ENCODE data around the gene DHRS7B.
"Not testable (repeated sequence)": the region's sequence is repeated elsewhere in the genome, so short reads cannot be mapped to it uniquely, and the experiment has no call there.

The DHRS7B gene

DNA sequence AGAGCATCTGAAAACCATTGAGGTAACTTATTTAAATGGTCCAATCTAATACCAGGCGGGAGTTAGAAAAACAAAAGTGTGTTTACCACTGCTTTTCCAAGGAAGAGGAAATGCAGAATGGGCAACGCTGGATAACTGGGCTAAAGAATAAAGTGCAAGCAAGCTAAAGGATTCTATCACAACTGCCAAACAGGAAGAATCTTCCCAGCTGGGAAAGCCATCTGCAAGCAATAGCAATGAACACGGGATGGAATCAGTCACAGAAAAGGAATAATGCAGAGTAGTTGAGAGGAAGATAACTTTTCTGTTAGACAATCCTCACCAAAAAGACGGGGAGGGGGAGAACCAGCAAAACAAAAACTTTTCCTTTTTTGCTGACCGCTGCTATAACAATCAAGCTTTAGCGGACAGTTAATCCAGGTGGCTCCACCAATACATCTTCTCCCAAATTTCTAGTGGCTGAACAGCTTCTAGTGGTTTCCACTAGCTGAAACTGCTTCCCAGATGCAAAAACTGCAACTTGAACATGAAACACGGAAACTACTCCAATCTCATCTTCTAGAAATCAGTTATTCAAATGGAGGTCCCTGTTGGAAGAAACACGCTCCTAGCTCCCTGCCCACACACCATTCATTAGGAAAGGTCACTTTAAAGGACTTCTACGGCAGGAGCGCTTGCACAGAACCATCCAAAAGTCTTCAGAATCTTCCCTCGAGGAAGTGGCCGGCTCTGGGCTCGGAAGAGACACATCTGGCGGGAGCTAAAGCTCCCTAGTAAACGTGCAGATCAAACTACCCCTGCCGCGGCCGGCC is 86.3 kb downstream of the DHRS7B start:
- no peak for DNase-seq

DNA sequence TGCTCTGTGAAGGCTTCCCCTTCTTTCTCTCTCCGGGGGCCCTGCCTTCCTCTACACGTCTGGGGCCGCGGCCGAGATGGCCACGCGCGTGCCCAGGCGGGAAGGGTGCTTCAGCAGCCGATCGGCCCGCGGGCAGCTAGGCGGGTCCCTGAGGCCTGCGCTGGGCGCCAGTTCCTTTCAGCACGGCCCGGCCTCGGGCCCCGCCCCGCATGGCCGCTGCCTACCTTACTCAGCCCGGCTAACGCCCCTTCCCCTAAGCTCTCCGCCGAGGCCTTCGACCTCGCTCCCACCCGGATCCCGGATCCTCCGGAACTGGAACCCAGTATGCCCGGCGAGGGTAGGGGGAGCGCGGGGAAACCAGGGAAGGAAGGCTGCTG is 86.9 kb downstream of the DHRS7B start:
- DNase-seq, result no peak

DNA sequence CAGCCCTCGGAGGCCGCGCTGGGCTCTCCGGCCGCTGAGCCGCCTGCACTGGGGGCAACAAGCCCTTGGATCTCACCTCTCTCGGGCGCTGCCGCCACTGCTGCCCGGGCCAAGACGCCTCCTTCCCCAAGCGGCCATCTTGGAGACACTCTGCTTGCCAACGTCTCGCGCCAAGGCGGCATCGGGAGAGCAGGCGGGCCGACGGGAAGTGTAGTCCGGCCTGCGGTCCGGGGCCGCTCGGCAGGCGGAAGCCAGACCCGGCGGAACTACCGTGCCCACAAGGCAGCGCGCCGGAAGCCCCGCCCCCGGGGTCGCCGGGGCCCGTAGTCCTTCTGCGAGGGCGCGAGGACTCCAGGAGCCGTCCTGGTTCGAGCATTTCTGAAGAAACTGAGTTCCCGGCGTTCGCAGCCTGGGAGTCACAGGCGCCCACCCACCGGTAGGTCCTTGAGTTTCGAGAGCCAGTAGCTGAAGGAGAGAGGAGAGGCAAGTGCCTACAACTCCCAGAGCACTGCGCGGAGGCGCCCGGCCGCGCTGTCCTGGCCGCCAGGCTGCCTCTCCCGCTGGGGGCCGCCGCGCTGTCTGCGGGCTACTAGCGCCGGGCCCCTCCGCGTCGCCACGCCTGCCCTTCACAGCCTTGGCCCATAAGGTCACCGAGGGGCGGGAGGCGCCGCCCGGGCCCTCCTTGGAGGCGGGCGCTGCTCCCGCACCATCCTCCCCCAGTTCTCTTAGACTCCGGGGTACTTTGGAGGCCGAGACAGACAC is 87.4 kb downstream of the DHRS7B start, which contains the start of gene TMEM11:
TSS of gene TMEM11 (minus strand) at position 147 of the 762 bp plus-strand sequence. CDS start at position 138, 9 bp downstream.
- DNase-seq, result peak; percentile 94

DNA sequence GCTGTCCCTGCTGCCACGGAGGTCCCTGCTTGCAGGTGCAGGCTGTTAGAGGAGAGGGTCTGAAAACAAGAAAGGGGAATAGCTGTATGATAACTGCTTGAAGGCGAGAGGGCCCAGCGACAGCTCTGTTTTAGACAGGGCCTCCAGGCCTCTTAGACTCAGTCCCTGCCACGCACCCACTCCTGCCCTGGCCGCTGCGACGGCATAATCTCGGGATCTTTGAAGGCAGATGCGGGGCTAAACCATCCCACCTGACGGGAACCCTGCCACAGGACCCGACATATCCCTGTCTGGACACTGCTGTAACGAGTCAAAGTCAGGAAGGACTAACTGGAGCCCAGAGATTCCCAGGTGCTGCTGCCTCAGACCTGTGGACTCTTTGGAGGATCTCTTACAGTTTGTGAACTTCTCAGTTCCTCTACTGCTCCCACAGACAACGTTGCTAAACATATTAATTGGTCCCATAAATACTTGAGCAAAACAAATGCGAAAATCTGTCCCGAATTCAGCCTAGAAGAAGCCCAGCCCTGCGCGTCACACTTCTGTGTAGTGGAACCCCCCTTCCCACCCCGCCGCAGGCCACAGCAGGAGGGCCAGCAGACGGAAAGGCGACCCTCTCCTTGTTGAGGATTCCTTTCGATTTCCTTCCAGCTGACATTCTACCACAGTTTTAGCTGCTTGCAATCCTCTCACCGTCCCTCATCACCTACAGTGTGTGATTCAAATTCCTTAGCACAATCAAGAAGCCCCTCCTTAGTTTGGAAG is 88.2 kb downstream of the DHRS7B start:
- DNase-seq, result no peak

DNA sequence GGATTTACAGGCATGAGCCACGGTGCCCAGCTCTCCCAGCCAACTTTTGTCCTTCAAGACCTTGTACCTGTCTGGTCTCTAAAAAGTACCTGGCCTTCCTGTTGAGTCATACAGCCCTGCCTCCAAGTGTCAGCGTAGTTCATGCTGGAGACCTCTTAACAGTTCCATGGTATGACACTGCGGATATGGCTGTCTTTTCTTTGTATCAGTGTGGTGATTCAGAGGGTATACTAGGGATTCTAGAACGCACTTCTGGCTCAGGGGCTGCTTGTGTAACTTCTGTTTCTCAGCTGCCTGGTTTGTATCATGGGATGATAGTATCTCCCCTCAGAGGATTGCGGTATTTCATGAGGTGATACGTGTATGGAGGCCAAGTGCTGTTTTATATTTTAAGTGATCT is 89.2 kb downstream of the DHRS7B start:
- no peak for DNase-seq

DNA sequence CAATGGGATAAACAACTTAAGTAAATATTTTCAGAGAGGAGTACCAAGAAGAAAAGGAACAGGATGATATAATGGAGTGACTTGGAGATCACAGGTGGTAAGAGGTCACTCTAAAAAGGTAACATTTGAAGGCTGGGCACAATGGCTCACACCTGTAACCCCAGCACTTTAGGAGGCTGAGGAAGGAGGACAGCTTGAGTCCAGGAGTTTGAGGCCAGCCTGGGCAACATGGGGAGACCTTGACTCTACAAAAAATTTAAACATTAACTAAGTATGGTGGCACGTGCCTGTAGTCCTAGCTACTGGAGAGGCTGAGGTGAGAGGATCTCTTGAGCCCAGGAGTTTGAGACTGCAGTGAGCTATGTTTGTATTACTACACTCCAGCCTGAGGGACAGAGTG is 90.6 kb downstream of the DHRS7B start:
- no peak for DNase-seq

DNA sequence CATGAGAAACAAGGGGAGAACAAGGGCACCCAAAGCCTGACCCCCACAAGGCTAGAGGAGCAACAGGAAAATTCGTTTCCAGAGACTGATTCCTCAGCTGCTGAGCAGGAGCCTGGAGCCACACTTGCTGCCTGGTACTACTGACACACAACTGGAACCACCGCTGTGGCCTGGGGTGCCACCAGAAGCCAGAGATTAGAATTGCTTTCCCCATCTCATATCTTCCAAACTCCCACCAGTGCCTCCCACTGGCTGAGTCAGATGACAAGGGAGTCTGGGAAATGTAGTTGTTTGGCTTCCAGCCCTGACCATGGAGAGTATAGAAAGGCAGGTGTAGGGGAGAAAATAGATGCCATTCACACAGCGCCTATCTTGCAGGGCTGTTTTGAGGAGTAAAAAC is 91.3 kb downstream of the DHRS7B start:
- no peak for DNase-seq

DNA sequence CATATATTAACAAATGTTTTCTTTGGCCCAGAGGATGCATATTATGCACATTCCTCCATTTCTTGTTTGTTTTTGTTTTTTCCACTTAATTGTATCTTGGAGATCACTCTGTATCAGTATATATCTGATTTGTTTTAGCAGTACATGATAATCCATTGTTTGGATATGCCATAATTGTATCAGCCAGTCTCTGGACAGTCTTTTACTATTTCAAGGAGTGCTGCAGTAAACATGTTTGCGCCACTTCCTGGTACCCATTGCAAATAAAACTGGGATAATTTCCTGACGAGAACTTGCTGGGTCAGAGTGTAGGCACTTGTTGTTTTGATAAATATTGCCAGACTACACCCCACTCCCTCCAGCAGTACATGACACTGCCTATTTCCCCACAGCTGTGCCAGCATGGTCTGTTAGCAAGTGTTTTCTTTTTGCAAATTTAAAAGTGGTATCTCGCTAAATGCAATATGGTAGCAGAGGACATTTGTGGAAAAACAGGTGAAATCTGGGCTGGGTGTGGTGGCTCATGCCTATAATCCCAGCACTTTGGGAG is 92.1 kb downstream of the DHRS7B start:
- DNase-seq, result no peak

DNA sequence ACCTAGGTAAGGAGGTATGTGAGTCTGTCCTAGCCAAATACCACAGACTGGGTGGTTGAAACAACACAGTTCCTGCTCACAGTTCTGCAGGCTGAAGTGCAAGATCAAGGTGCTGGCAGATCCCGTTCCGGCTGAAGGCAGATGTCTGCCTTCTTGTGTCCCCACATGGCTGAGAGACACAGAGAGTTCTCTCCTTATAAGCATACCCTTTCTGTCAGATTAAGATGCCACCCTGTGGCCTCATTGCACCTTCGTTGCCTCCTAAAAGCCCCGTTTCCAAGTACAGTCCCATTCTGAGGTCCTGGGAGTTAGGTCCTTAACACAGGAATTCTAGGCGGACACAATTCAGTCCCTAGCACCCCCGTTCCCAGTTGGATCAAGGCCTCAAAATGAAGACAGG is 96.3 kb downstream of the DHRS7B start:
- DNase-seq, result no peak

DNA sequence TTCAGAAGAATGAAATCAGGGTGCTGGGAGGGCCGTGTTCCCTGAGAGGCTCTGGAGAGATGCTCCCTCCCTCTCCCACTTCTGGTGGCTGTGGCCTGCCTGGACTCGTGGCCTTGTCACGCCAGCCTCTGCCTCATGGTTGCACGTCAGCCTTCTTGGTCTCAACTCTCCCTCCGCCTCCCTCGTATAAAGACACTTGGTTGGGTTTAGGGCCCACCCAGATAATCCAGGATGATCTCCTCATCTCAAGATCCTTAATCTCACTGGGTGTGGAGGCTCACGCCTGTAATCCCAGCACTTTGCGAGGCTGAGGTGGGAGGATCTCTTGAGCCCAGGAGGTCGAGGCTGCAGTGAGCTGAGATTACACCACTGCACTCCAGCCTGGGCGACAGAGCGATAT is 100.5 kb downstream of the DHRS7B start:
- not testable (repeated sequence) for DNase-seq

DNA sequence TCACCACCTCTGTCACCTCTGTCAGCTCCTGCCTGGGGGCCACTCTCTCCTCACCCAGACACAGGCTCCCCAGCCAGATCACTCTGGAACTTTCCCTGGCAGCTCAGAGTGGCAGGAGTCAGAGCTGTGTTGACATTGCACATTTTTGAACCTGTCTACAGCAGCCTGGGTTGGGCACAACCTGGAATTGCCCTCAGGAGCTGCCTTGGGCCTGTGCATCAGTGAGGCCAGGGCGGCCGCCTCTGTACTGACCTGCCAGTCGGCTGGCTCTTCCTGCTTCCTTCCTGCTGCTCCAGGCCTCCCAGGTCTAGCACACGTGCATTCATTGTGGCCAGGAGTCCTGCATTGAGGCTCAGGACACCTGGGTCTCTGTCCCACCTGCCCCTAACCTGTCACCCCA is 101.3 kb downstream of the DHRS7B start:
- DNase-seq, result no peak

DNA sequence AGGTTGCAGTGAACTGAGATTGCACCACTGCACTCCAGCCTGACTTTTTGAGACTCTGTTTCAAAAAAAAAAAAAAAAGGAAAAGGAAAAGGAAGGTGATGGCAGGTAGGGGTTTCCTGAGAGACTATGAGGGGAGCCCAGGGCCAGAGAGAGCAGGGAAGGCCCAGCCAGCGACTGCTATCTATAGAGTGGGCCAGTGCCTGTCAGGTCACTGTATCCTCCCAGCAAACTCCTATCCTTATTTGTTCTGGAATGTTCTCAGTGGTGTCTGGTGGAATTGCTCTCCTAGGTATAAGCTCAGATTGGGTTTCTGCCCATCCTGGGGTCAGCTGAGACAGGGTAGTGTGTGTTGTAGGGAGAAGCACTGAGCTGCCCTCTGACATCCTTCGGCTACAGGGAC is 102.1 kb downstream of the DHRS7B start:
- DNase-seq, result no peak

DNA sequence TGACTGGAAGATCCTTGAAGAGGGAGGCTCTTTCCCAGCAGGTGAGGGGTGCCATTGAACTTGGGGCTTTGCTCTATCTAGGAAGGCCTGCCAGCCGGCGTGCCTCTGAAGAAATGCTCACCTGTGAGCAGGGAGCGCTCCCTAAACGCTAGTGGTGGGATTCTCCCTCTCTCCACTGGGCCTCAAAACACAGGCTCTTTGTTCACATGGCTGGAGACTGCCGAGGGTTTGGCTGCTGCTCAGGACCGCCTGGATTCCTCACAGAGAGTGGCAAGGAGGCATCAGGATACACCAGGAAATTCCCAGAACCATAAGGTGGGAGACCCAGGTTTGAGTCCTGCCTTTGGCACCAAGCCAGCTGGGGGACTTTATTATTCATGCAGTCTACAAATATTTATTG is 104.8 kb downstream of the DHRS7B start:
- DNase-seq, result no peak

DNA sequence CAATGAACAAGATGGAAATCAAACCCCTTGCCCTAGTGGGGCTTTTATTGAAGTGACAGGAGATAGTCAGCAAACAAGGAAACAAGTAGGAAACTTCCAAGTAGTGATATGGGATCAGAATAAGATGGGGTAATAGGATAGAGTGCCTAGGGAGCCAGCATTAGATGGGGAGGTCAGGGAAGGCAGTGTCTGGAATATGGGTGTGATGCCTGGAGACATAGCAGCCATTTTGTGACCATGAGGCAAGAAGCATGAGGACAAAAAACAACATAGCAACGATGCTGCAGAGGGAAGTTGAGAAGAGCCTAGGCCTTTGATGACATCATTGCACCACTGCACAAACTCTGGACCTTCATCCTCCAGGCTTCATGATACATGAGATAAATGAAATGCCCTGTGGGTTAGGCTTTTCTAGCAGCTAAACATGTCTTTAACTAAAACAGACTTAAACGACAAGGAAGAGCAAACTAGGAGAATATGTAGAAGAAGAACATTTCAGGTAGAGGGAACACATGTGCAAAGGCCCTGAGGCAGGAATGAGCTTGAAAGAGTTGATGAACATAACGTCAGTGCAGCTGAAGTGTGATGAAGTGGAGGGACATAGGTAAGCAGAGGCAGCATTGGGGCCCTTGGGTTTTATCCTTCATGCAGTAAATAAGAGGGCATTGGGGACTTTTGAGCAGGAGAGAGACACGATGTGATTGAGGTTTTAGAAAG is 105.4 kb downstream of the DHRS7B start:
- no peak for DNase-seq

DNA sequence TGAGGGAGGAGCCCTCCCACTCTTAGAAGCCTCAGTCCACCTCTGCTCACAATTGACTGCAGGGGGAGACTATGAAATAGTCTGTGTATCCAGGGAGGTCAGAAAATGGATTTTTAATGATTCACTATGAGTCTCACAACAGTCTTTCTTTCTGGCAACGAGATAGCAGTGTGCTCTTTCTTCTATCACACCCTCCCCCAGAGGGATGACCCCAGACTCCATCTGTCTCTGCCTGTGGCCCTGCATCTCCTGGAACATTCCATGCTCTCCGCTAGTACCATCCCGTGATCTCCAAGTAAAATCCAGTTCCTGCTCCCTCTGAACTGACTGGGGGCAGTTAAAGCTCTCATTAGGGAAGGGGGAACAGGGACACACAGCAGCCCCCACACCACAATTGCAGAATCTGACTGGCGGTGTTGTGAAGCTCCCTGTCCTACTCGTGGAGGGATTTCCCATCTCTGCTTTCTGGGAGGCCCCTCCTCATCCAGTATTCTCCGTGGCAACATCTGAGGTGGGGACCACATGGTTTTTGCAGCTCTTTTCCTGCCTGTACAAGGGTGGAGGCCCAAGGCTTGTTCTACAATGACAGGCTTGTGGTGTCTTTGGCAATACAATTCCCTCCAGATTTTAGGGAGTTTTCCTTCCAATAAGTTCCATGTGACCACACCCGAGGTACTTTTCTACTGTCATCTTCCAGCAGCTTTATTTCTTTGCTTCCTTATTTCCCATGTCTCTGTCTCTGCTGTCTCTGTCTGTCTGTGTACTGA is 107.0 kb downstream of the DHRS7B start:
- DNase-seq, result no peak

DNA sequence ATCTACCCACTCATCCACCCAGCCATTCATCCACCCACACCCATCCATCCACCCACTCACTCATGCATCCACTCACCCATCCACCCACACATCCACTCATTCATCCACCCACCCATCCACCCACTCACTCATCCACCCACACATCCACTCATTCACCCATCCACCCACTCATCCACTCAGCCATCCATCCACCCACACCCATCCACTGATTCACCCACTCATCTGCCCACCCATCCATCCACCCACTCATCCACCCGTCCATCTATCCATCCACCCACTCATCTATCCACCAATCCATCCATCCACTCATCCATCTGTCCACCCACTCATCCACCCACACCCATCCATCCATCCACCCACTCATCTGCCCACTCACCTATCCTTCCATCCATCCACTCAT is 109.2 kb downstream of the DHRS7B start:
- DNase-seq, result no peak

DNA sequence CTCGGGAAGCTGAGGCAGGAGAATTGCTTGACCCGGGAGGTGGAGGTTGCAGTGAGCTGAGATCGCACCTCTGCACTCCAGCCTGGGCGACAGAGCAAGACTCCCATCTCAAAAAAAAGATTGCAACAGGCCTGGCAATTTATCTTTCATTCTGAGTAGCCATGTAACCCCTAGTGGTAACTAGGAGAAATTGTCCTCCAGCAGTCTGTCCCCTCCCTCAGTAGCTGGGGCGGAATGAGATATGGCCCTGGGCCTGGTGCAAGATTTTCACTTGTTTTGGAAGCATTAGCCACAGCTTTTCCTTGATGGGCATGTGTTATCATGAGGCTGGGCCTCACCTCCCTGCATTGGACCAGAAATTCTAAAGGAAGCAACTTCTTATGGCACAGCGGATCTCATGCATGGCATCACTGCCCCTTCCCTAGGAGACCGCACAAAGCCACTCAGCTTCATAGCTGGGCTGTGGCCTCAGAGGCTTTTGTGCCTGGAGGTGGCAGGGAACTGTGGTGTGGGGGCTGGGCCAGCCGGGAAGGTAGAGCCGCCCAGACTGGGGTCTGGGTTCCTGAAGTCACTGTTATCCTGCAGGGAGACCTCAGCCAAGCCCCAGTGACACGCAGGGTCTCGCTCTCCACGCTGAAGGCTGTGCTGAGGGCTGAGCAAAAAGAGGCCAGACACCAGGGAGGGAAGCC is 113.1 kb downstream of the DHRS7B start:
- DNase-seq, result no peak

DNA sequence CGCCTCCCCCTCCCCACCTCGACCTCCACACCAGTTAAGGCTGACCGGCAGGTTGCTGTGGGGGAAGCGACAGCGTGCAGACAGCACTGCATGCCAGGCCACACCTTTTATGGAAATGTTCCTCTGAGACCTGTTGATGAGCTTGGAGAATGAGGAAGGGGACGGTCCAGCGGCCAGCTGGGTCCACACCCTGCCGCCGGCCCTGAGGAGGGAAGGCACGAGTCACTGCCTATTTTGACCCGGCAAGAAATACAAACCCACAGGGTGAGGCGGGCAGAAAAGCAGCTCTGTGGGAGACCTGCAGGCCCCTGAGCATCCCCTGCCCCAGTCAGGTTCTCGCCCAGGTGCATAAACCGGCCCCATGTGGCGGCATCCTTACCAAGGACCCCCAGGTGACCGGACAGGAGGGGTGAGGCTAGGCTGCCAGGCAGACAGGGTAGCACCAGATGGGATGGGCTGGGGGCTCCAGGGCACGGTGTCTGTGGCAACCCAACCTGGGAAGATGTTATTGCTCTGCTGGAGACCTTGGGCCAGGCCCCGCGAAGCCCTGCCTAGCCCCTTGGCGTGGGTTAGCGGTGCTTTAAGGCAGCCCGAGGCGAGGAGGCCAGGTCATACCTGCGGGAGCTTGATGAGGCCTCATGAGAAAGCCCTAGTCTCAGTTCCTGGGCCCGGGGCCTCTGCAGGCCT is 113.7 kb downstream of the DHRS7B start:
- DNase-seq, result no peak

Measured in effector CD4-positive, alpha-beta T cell (primary cell).